GM12891 (cell line): Measurements from ENCODE around the gene ANKK1.

ENCODE experiments used
- PAX5 ChIP-seq: IDR thresholded peaks from 2 replicates; pipeline ENCODE4 v1.6.1; 2011; ENCODE audit warnings: low read length, moderate library complexity, mild to moderate bottlenecking; ENCODE audit not compliant: insufficient read depth, severe bottlenecking
- POLR2A ChIP-seq: IDR thresholded peaks from 2 replicates; pipeline ENCODE4 v1.6.1; 2011; ENCODE audit warnings: low read depth, low read length, control low read depth
- POLR2AphosphoS5 ChIP-seq: IDR thresholded peaks from 2 replicates; pipeline ENCODE4 v1.6.1; 2011; ENCODE audit warnings: low read depth, low read length, control low read depth
- POU2F2 ChIP-seq: IDR thresholded peaks from 2 replicates; pipeline ENCODE4 v1.6.1; 2011; ENCODE audit warnings: low read depth, mild to moderate bottlenecking, control low read depth, low read length, moderate library complexity
- SPI1 ChIP-seq: IDR thresholded peaks from 2 replicates; pipeline ENCODE4 v1.6.1; 2011; ENCODE audit warnings: low read depth, low read length, control low read depth
- TAF1 ChIP-seq: IDR thresholded peaks from 2 replicates; pipeline ENCODE4 v1.6.1; 2011; ENCODE audit warnings: low read depth, low read length, control low read depth

GRCh38 chr11:113409526-113409925 lies 21.9 kb downstream of the ANKK1 start:
- no peak for TF ChIP-seq POLR2A
- no peak for TF ChIP-seq POLR2AphosphoS5
- no peak for TF ChIP-seq TAF1
- TF ChIP-seq POU2F2, result no peak
- no peak for TF ChIP-seq SPI1
- TF ChIP-seq PAX5, result no peak
